A549 treated with CORT108297 at 1 μM for 4 hours (cell line): ENCODE results near the gene RASA1. TPM values are rescaled to one million over a fixed set of nuclear protein-coding genes. Genes with fewer than 3 reads are reported as not detected.

ENCODE experiments used
- total RNA-seq: library from RNA; stranded (reverse); fragments of 200-300 nt; extraction: Qiagen RNA extraction; gene quantifications from 5 replicates; pipeline ENCODE4 v1.2.3, GENCODE V29; 2022

RASA1 gene
- 18.7 to 26.1 TPM (median 23.5 TPM) in 5 replicates for total RNA-seq

GRCh38 chr5:87267574-87268125, at the start of gene RASA1:
RASA1 (plus strand) TSS chr5:87267883; CDS start chr5:87268452, 569 bp downstream.

GRCh38 chr5:87412630-87413342, 145.1 kb downstream of the RASA1 start, which contains the start of gene CCNH:
CCNH (minus strand) TSS chr5:87412930; CDS start chr5:87412794, 136 bp downstream.

Other genes starting within 250 kb of the RASA1 start
- gene CCNH, start 145.0 kb downstream of the RASA1 start, total RNA-seq: 39.4 to 58.2 TPM (median 40.8 TPM) in 5 replicates